GM18861 (cell line): ENCODE results near the gene CHST4.
"Not testable (repeated sequence)": the region's sequence is repeated elsewhere in the genome, so short reads cannot be mapped to it uniquely, and the experiment has no call there.

ENCODE experiments used
- ATAC-seq: cut with Tn5 transposase; IDR thresholded peaks from one replicate; pipeline ENCODE4 v1.9.1; 2021; ENCODE audit not compliant: unreplicated experiment

The CHST4 gene

GRCh38 chr16:71524566-71525553 is 1.4 kb upstream of the CHST4 start:
- no peak for ATAC-seq

- no peak for ATAC-seq
Observed at GRCh38 chr16:71528257-71528656, 2.0 kb downstream of the CHST4 start.

- no peak for ATAC-seq
Observed at GRCh38 chr16:71528863-71529262, 2.6 kb downstream of the CHST4 start.

GRCh38 chr16:71532366-71532765 is 6.1 kb downstream of the CHST4 start:
- ATAC-seq = no peak

- no peak for ATAC-seq
Observed at GRCh38 chr16:71536752-71537499, 10.7 kb downstream of the CHST4 start.

- no peak for ATAC-seq
Observed at GRCh38 chr16:71537643-71538042, 11.4 kb downstream of the CHST4 start.

- peak; percentile 66 for ATAC-seq
Observed at GRCh38 chr16:71542377-71542776, 16.2 kb downstream of the CHST4 start.

GRCh38 chr16:71547168-71547567 is 20.9 kb downstream of the CHST4 start:
- ATAC-seq = no peak

- no peak for ATAC-seq
Observed at GRCh38 chr16:71552698-71553503, 26.7 kb downstream of the CHST4 start.

GRCh38 chr16:71555230-71555891 is 29.1 kb downstream of the CHST4 start:
- no peak for ATAC-seq

- no peak for ATAC-seq
Observed at GRCh38 chr16:71557299-71557698, 31.1 kb downstream of the CHST4 start.

- ATAC-seq = no peak
Observed at GRCh38 chr16:71557954-71558582, 31.8 kb downstream of the CHST4 start.

- no peak for ATAC-seq
Observed at GRCh38 chr16:71559855-71560254, 33.6 kb downstream of the CHST4 start.

- ATAC-seq = not testable (repeated sequence)
Observed at GRCh38 chr16:71561886-71562285, 35.7 kb downstream of the CHST4 start.

GRCh38 chr16:71562552-71562951 is 36.3 kb downstream of the CHST4 start:
- ATAC-seq = no peak

GRCh38 chr16:71564335-71564967 is 38.2 kb downstream of the CHST4 start:
- ATAC-seq = peak; percentile 86

- no peak for ATAC-seq
Observed at GRCh38 chr16:71565812-71566700, 39.8 kb downstream of the CHST4 start.

GRCh38 chr16:71567931-71568330 is 41.7 kb downstream of the CHST4 start:
- ATAC-seq = no peak

GRCh38 chr16:71568551-71568950 is 42.3 kb downstream of the CHST4 start:
- no peak for ATAC-seq
